ENCODE data around the gene CDK18.

The CDK18 gene

GRCh38 chr1:205575294-205575885, 70.9 kb downstream of the CDK18 start:
- DNase-seq, result no peak

GRCh38 chr1:205576011-205576410, 71.5 kb downstream of the CDK18 start:
- DNase-seq, result no peak

GRCh38 chr1:205576805-205577761, 72.6 kb downstream of the CDK18 start:
- no peak for DNase-seq

GRCh38 chr1:205577874-205578658, 73.6 kb downstream of the CDK18 start:
- no peak for DNase-seq

GRCh38 chr1:205578780-205579571, 74.5 kb downstream of the CDK18 start:
- DNase-seq, result no peak

- no peak for DNase-seq
Observed at GRCh38 chr1:205579711-205580110, 75.2 kb downstream of the CDK18 start.

GRCh38 chr1:205580140-205580922, 75.9 kb downstream of the CDK18 start:
- DNase-seq, result no peak

- no peak for DNase-seq
Observed at GRCh38 chr1:205580923-205581180, 76.4 kb downstream of the CDK18 start.

- no peak for DNase-seq
Observed at GRCh38 chr1:205581321-205581980, 77.0 kb downstream of the CDK18 start.

GRCh38 chr1:205582046-205582445, 77.6 kb downstream of the CDK18 start:
- DNase-seq, result no peak

All from GF-D8 (cell line).